HepG2 (cell line): ENCODE results near the gene KLF15. TPM values are rescaled to one million over a fixed set of nuclear protein-coding genes. Genes with fewer than 3 reads are reported as not detected.

Source experiments
- ASH2L ChIP-seq: fragments of 300-600, 200-600 bp; sonication (generic); IDR thresholded peaks from 2 replicates; pipeline ENCODE4 v1.7.0; 2017; ENCODE audit warnings: low read depth, mild to moderate bottlenecking, moderate library complexity, mixed read lengths, low read length; ENCODE audit not compliant: insufficient read length
- BCL3 ChIP-seq: sonication (generic); formaldehyde crosslinking; IDR thresholded peaks from 2 replicates; pipeline ENCODE4 v1.5.1; 2020; ENCODE audit warnings: mild to moderate bottlenecking, missing genetic modification reagents, moderate library complexity
- BCL6 ChIP-seq: IDR thresholded peaks from 2 replicates; pipeline ENCODE4 v1.6.1; 2016; ENCODE audit warnings: missing genetic modification reagents, missing compliant biosample characterization
- CENPT ChIP-seq: sonication (generic); formaldehyde crosslinking; IDR thresholded peaks from 2 replicates; pipeline ENCODE4 v1.8.0; 2022; ENCODE audit warnings: low read depth, mild to moderate bottlenecking, moderate library complexity, missing genetic modification reagents
- EEA1 ChIP-seq: sonication (generic); formaldehyde crosslinking; IDR thresholded peaks from 2 replicates; pipeline ENCODE4 v1.5.1; 2020; ENCODE audit warnings: mild to moderate bottlenecking, missing genetic modification reagents, borderline replicate concordance
- FOXC1 ChIP-seq: sonication (generic); formaldehyde crosslinking; IDR thresholded peaks from 2 replicates; pipeline ENCODE4 v1.8.0; 2022; ENCODE audit warnings: mild to moderate bottlenecking, missing genetic modification reagents, borderline replicate concordance
- FOXM1 ChIP-seq: sonication (generic); formaldehyde crosslinking; IDR thresholded peaks from 2 replicates; pipeline ENCODE4 v1.5.0; 2020; ENCODE audit warnings: missing genetic modification reagents
- FOXP1 ChIP-seq, 2 experiments: fragments of 450-650 bp in 1 of 2; IDR thresholded peaks; 2 replicates each; pipeline ENCODE4 v1.6.1; 2017 to 2018; ENCODE audit warnings: antibody characterized with exemption in 1 of 2
- HHEX ChIP-seq: IDR thresholded peaks from 2 replicates; pipeline ENCODE4 v1.6.1; 2016; ENCODE audit warnings: control low read depth
- ISX ChIP-seq: sonication (generic); formaldehyde crosslinking; conservative IDR thresholded peaks from 2 replicates; pipeline ENCODE4 v1.5.0; 2020; ENCODE audit warnings: missing genetic modification reagents
- MTA1 ChIP-seq: sonication (generic); formaldehyde crosslinking; IDR thresholded peaks from 2 replicates; pipeline ENCODE4 v1.4.0; 2020; ENCODE audit warnings: missing genetic modification reagents, mild to moderate bottlenecking, borderline replicate concordance
- PCBP2 ChIP-seq: fragments of 200-400 bp; formaldehyde crosslinking; optimal IDR thresholded peaks from 2 replicates; pipeline ENCODE3; 2018; ENCODE audit warnings: low read length, low read depth; ENCODE audit not compliant: poor library complexity, severe bottlenecking
- RARA ChIP-seq: IDR thresholded peaks from 2 replicates; pipeline ENCODE4 v1.6.1; 2016; ENCODE audit warnings: missing genetic modification reagents, missing compliant biosample characterization
- RBAK ChIP-seq: sonication (generic); formaldehyde crosslinking; IDR thresholded peaks from 2 replicates; pipeline ENCODE4 v1.5.1; 2020; ENCODE audit warnings: mild to moderate bottlenecking, missing genetic modification reagents
- RFX5 ChIP-seq: IDR thresholded peaks from 2 replicates; pipeline ENCODE4 v1.6.1; 2011; ENCODE audit warnings: low read depth, low read length, improper control_type of control experiment
- RXRB ChIP-seq: IDR thresholded peaks from 2 replicates; pipeline ENCODE4 v1.6.1; 2016; ENCODE audit warnings: borderline replicate concordance, missing genetic modification reagents, missing compliant biosample characterization
- THAP7 ChIP-seq: sonication (generic); formaldehyde crosslinking; IDR thresholded peaks from 2 replicates; pipeline ENCODE4 v1.8.1; 2023; ENCODE audit warnings: mild to moderate bottlenecking, missing genetic modification reagents
- TIGD3 ChIP-seq: sonication (generic); formaldehyde crosslinking; IDR thresholded peaks from 2 replicates; pipeline ENCODE4 v1.5.1; 2020; ENCODE audit warnings: mild to moderate bottlenecking, missing genetic modification reagents, borderline replicate concordance
- UBTF ChIP-seq: sonication (generic); formaldehyde crosslinking; IDR thresholded peaks from 2 replicates; pipeline ENCODE4 v1.4.0; 2020; ENCODE audit warnings: mild to moderate bottlenecking, missing genetic modification reagents
- ZNF282 ChIP-seq: fragments of 450-650 bp; IDR thresholded peaks from 2 replicates; pipeline ENCODE4 v1.6.1; 2018; ENCODE audit not compliant: partially characterized antibody
- ZNF317 ChIP-seq: sonication (generic); formaldehyde crosslinking; IDR thresholded peaks from 2 replicates; pipeline ENCODE4 v1.5.0; 2020; ENCODE audit warnings: mild to moderate bottlenecking, missing genetic modification reagents
- ZNF382 ChIP-seq: sonication (generic); formaldehyde crosslinking; IDR thresholded peaks from 2 replicates; pipeline ENCODE4 v1.5.0; 2020; ENCODE audit warnings: missing genetic modification reagents, mild to moderate bottlenecking, borderline replicate concordance
- ZNF549 ChIP-seq: sonication (generic); formaldehyde crosslinking; IDR thresholded peaks from 2 replicates; pipeline ENCODE4 v1.5.0; 2020; ENCODE audit warnings: missing genetic modification reagents
- ZNF660 ChIP-seq: sonication (generic); formaldehyde crosslinking; IDR thresholded peaks from 2 replicates; pipeline ENCODE4 v1.5.1; 2020; ENCODE audit warnings: mild to moderate bottlenecking, low read depth, missing genetic modification reagents, borderline replicate concordance
- ZNF850 ChIP-seq: sonication (generic); formaldehyde crosslinking; conservative IDR thresholded peaks from 2 replicates; pipeline ENCODE4 v1.9.0; 2021; ENCODE audit warnings: mild to moderate bottlenecking, missing genetic modification reagents
- polyA plus RNA-seq, 8 experiments: library from polyadenylated mRNA; depleted of rRNA in 3 of 8; stranded (reverse) in 7 of 8; unstranded in 1 of 8; fragments of >200 nt; fragmentation: Illumina TruSeq in 4 of 8; extraction: Trizol in 4 of 8; gene quantifications; 2 replicates each; pipeline versions ENCODE4 v1.2.1 to v1.2.3, GENCODE V29; 2011 to 2016; ENCODE audit warnings: low read depth in 4 of 8, missing spikeins in 1 of 8, mixed read lengths in 1 of 8; ENCODE audit not compliant: insufficient read depth in 1 of 8
- total RNA-seq, 5 experiments: library from RNA; depleted of rRNA; stranded (reverse); fragments of >200 nt; fragmentation: Illumina TruSeq; extraction: Trizol; gene quantifications; 2 replicates each; pipeline ENCODE4 v1.2.3, GENCODE V29; 2016; ENCODE audit warnings: low read depth in 1 of 5

Gene KLF15
- total and polyA plus RNA-seq, 2 of the 13 experiments (the other 11 are each of a cell fraction or from before 2014, with no cell fraction given), result 7.1 to 7.8 TPM

- TF ChIP-seq TIGD3 (CRISPR knock-in tag), result no peak
- no peak for TF ChIP-seq FOXC1 (CRISPR knock-in tag)
- TF ChIP-seq UBTF (CRISPR knock-in tag), result no peak
- no peak for TF ChIP-seq RXRB
- no peak for TF ChIP-seq ASH2L
- no peak for TF ChIP-seq PCBP2
- no peak for TF ChIP-seq THAP7
- no peak for TF ChIP-seq MTA1
- no peak for TF ChIP-seq HHEX (CRISPR knock-in tag)
- TF ChIP-seq ZNF660, result no peak
- TF ChIP-seq RARA, result no peak
- TF ChIP-seq RBAK (CRISPR knock-in tag), result no peak
- TF ChIP-seq FOXP1 (IDR thresholded peaks at IDR 0.05), result no peak
- no peak for TF ChIP-seq FOXP1 (CRISPR knock-in tag; IDR thresholded peaks at IDR 0.05)
- peak; percentile 34; the same call in 1 of the 2 replicates for TF ChIP-seq BCL6 (CRISPR knock-in tag)
- no peak for TF ChIP-seq ZNF850 (CRISPR knock-in tag)
- TF ChIP-seq ZNF549 (CRISPR knock-in tag), result no peak
- TF ChIP-seq ZNF382 (CRISPR knock-in tag), result no peak
- no peak for TF ChIP-seq EEA1
- TF ChIP-seq ISX (CRISPR knock-in tag), result no peak
- no peak for TF ChIP-seq RFX5
- no peak for TF ChIP-seq BCL3 (CRISPR knock-in tag)
- TF ChIP-seq FOXM1, result no peak
- no peak for TF ChIP-seq CENPT
- TF ChIP-seq ZNF317 (CRISPR knock-in tag), result no peak
- no peak for TF ChIP-seq ZNF282
Observed at GRCh38 chr3:126300761-126301481, 56.3 kb downstream of the KLF15 start (continued).
